HCT116 (cell line): Measurements from ENCODE around the gene NR5A2. TPM values are rescaled to one million over a fixed set of nuclear protein-coding genes. Genes with fewer than 3 reads are reported as not detected.

ENCODE experiments used
- ATAC-seq: fragments of 200-7000 bp; cut with Tn5 transposase; 2 replicates; pipeline ENCODE4 v1.9.1; 2020; ENCODE audit warnings: mild to moderate bottlenecking, moderate library complexity
- BruUV-seq: library from RNA; stranded (reverse); fragments of 400-500 nt; replicated peaks from 2 replicates; lab custom pipeline; 2021; lab: Mats Ljungman, UMichigan
- CTCF ChIA-PET: fragments of 300-600 bp; sonication (Branson Sonifier 250); formaldehyde crosslinking; loops from one replicate; lab custom pipeline; 2021; ENCODE audit warnings: antibody characterized with exemption; lab: Charles Lee
- POLR2A ChIA-PET: fragments of 300-600, 350-600 bp; sonication (Branson Sonifier 250); formaldehyde crosslinking; loops from one replicate; lab custom pipeline; 2021; ENCODE audit warnings: antibody characterized with exemption; lab: Charles Lee
- RAD21 ChIA-PET, 2 experiments: fragments of 300-600 bp; sonication (Branson Sonifier 250); formaldehyde crosslinking; loops; one replicate each; lab custom pipeline; 2023; ENCODE audit warnings: low total read pairs in 2 of 2; ENCODE audit not compliant: uncharacterized antibody in 2 of 2, unreplicated experiment in 2 of 2, low non-redundant PET in 1 of 2; lab: Charles Lee
- DNase-seq: peaks from one replicate; pipeline ENCODE4 v3.0.0-alpha.2; 2010; ENCODE audit warnings: low read depth, low spot score
- H2AFZ ChIP-seq: fragments of 200-600 bp; shearing (Covaris generic), sonication (generic); 2 replicates; pipeline ENCODE4 v1.6.1; 2017; ENCODE audit warnings: low read depth, mixed run types, mixed read lengths, antibody characterized with exemption, low read length; ENCODE audit not compliant: poor library complexity, severe bottlenecking
- H3K27ac ChIP-seq: 2 replicates; pipeline ENCODE4 v1.5.1; 2012; ENCODE audit warnings: low read depth, low read length
- H3K27me3 ChIP-seq: fragments of 200-600 bp; sonication (generic); 2 replicates; pipeline ENCODE4 v1.6.1; 2016; ENCODE audit warnings: mixed run types, low read length, mixed read lengths; ENCODE audit not compliant: insufficient read depth
- H3K36me3 ChIP-seq, 2 experiments: fragments of 200-500 bp in 1 of 2; fragments of 200-600 bp in 1 of 2; sonication (Bioruptor generic) in 1 of 2; sonication (generic) in 1 of 2; 2 replicates each; pipeline versions ENCODE4 v1.5.1 to v1.6.1; 2014 to 2016; ENCODE audit warnings: low read length in 2 of 2, inconsistent platforms in 1 of 2, mixed read lengths in 1 of 2, mixed run types in 1 of 2; ENCODE audit not compliant: insufficient read depth in 2 of 2, control insufficient read depth in 1 of 2
- H3K4me1 ChIP-seq, 2 experiments: fragments of 200-600 bp in 1 of 2; sonication (generic) in 1 of 2; 2 replicates each; pipeline versions ENCODE4 v1.5.1 to v1.6.1; 2012 to 2017; ENCODE audit warnings: low read length in 2 of 2, inconsistent platforms in 1 of 2, mild to moderate bottlenecking in 1 of 2, mixed read lengths in 1 of 2, mixed run types in 1 of 2, moderate library complexity in 1 of 2; ENCODE audit not compliant: insufficient read depth in 2 of 2, control insufficient read depth in 1 of 2
- H3K4me2 ChIP-seq: fragments of 200-600 bp; sonication (generic); 2 replicates; pipeline ENCODE4 v1.6.1; 2017; ENCODE audit warnings: mixed run types, low read length, mixed read lengths
- H3K4me3 ChIP-seq, 2 experiments: fragments of 200-600 bp in 1 of 2; sonication (generic) in 1 of 2; replicated peaks in 1 of 2; 2 replicates each; pipeline ENCODE4 v1.5.1; 2011 to 2016; ENCODE audit warnings: low read length in 2 of 2, control low read depth in 1 of 2, low read depth in 1 of 2, mild to moderate bottlenecking in 1 of 2, mixed read lengths in 1 of 2, mixed run types in 1 of 2
- H3K79me2 ChIP-seq: fragments of 200-600 bp; sonication (generic); 2 replicates; pipeline ENCODE4 v1.6.1; 2017; ENCODE audit warnings: mild to moderate bottlenecking, mixed run types, low read length, moderate library complexity, mixed read lengths; ENCODE audit not compliant: insufficient read depth
- H3K9ac ChIP-seq: fragments of 200-600 bp; sonication (generic); 2 replicates; pipeline ENCODE4 v1.6.1; 2016; ENCODE audit warnings: low read length, mixed read lengths
- H3K9me2 ChIP-seq: fragments of 200-600 bp; sonication (generic), shearing (Covaris generic); 2 replicates; pipeline ENCODE4 v1.6.1; 2017; ENCODE audit warnings: mixed run types, mild to moderate bottlenecking, moderate library complexity; ENCODE audit not compliant: insufficient read depth
- H3K9me3 ChIP-seq, 2 experiments: fragments of 200-500 bp in 1 of 2; fragments of 200-600 bp in 1 of 2; sonication (Bioruptor generic) in 1 of 2; sonication (generic) in 1 of 2; 2 replicates each; pipeline ENCODE4 v1.6.1; 2014 to 2017; ENCODE audit warnings: low read length in 2 of 2, mixed read lengths in 2 of 2, inconsistent platforms in 1 of 2, low read depth in 1 of 2, mild to moderate bottlenecking in 1 of 2, mixed run types in 1 of 2, moderate library complexity in 1 of 2; ENCODE audit not compliant: control insufficient read depth in 1 of 2, insufficient read depth in 1 of 2
- H4K20me1 ChIP-seq: fragments of 200-600 bp; sonication (generic), shearing (Covaris generic); 2 replicates; pipeline ENCODE4 v1.6.1; 2017; ENCODE audit warnings: mixed run types, mild to moderate bottlenecking, moderate library complexity; ENCODE audit not compliant: insufficient read depth
- ATF3 ChIP-seq: IDR thresholded peaks from 2 replicates; pipeline ENCODE4 v1.6.1; 2012
- CBX3 ChIP-seq: IDR thresholded peaks from 2 replicates; pipeline ENCODE4 v1.6.1; 2012; ENCODE audit warnings: low read depth
- CTCF ChIP-seq, 3 experiments: fragments of 200-600 bp in 1 of 3; sonication (generic) in 1 of 3; IDR thresholded peaks in 2 of 3; conservative IDR thresholded peaks in 1 of 3; 2 replicates each; pipeline ENCODE4 v1.5.1; 2012 to 2017; ENCODE audit warnings: low read depth in 2 of 3, low read length in 2 of 3, antibody characterized with exemption in 1 of 3, borderline replicate concordance in 1 of 3, control low read depth in 1 of 3, mild to moderate bottlenecking in 1 of 3, mixed read lengths in 1 of 3, mixed run types in 1 of 3, moderate library complexity in 1 of 3; ENCODE audit not compliant: insufficient read depth in 1 of 3
- EGR1 ChIP-seq: IDR thresholded peaks from 2 replicates; pipeline ENCODE4 v1.6.1; 2012; ENCODE audit warnings: low read depth
- ELF1 ChIP-seq: IDR thresholded peaks from 2 replicates; pipeline ENCODE4 v1.6.1; 2012; ENCODE audit warnings: low read depth, borderline replicate concordance
- EZH2 ChIP-seq: fragments of 200-600 bp; sonication (generic); IDR thresholded peaks from 2 replicates; pipeline ENCODE4 v1.6.1; 2017; ENCODE audit warnings: antibody characterized with exemption, mixed run types
- FOSL1 ChIP-seq: IDR thresholded peaks from 2 replicates; pipeline ENCODE4 v1.6.1; 2012; ENCODE audit warnings: low read depth
- MAX ChIP-seq: IDR thresholded peaks from 2 replicates; pipeline ENCODE4 v1.6.1; 2012
- POLR2AphosphoS5 ChIP-seq: IDR thresholded peaks from 2 replicates; pipeline ENCODE4 v1.6.1; 2011; ENCODE audit warnings: mild to moderate bottlenecking, low read depth, low read length, moderate library complexity
- RAD21 ChIP-seq: IDR thresholded peaks from 2 replicates; pipeline ENCODE4 v1.6.1; 2012; ENCODE audit warnings: low read depth, mild to moderate bottlenecking
- REST ChIP-seq: IDR thresholded peaks from 2 replicates; pipeline ENCODE4 v1.6.1; 2012; ENCODE audit warnings: low read depth
- SP1 ChIP-seq: IDR thresholded peaks from 2 replicates; pipeline ENCODE4 v1.6.1; 2012; ENCODE audit warnings: low read depth
- SRF ChIP-seq: IDR thresholded peaks from 2 replicates; pipeline ENCODE4 v1.6.1; 2012; ENCODE audit warnings: low read depth
- TCF7L2 ChIP-seq: IDR thresholded peaks from 2 replicates; pipeline ENCODE4 v1.7.0; 2011; ENCODE audit warnings: borderline replicate concordance, inconsistent platforms; ENCODE audit not compliant: insufficient read depth, insufficient read length; ENCODE audit errors: extremely low read depth
- YY1 ChIP-seq: IDR thresholded peaks from 2 replicates; pipeline ENCODE4 v1.6.1; 2011; ENCODE audit warnings: low read length, low read depth, moderate library complexity, mild to moderate bottlenecking; ENCODE audit not compliant: insufficient replicate concordance; ENCODE audit errors: extremely low read depth
- ZFX ChIP-seq: fragments of 450-650 bp; IDR thresholded peaks from 2 replicates; pipeline ENCODE4 v1.6.1; 2017
- intact Hi-C: fragments of 100-400 bp; cut with micrococcal nuclease; formaldehyde crosslinking; loops from 2 replicates; pipeline ENCODE4 v1.10.0; 2022
- total RNA-seq: library from RNA; stranded (reverse); gene quantifications from one replicate; pipeline ENCODE4 v1.2.1, GENCODE V29; 2021; ENCODE audit not compliant: unreplicated experiment

NR5A2 gene
- total RNA-seq, 1 experiment from 2014 or later: 0.91 TPM

GRCh38 chr1:200038981-200039848 lies 11.7 kb downstream of the NR5A2 start (continued):
- TF ChIP-seq REST: no peak

- Histone ChIP-seq H3K9me3 (no peaks in the 10 kb centered on the region), H3K4me1 (peaks cover 3 to 13% of the 10 kb centered on the region in 2 experiments; a peak in 3 of 4 replicates), H4K20me1 (no peaks in the 10 kb centered on the region), H3K9ac (peak overlapping the region; percentile 72), H3K4me3 (peak overlapping the region; percentile 66 to 86), H3K36me3 (no peaks in the 10 kb centered on the region), H3K79me2 (no peaks in the 10 kb centered on the region), H2AFZ (peak overlapping the region; percentile 99), H3K4me2 (peak overlapping the region; percentile 98), H3K9me2 (no peaks in the 10 kb centered on the region), H3K27ac (no peak overlapping the region; the same call in 1 of the 2 replicates), H3K27me3 (no peaks in the 10 kb centered on the region)
- ChIA-PET CTCF (no interaction called here), POLR2A (no interaction called here), RAD21 (no interaction called here)
- ATAC-seq: peak; percentile 8
- DNase-seq: no peak
- intact Hi-C loops: no loop called here
- BruUV-seq: no TSS peak
- TF ChIP-seq EZH2: no peak
- TF ChIP-seq EGR1: no peak
- no peak for TF ChIP-seq FOSL1
- TF ChIP-seq YY1: no peak
- no peak for TF ChIP-seq ATF3
- TF ChIP-seq TCF7L2: no peak
- no peak for TF ChIP-seq SRF
- TF ChIP-seq SP1: no peak
- no peak; the same call in 1 of the 2 replicates for TF ChIP-seq POLR2AphosphoS5
- TF ChIP-seq CTCF (IDR thresholded peaks at IDR 0.05 in 2 of 3, conservative IDR thresholded peaks at IDR 0.05 in 1 of 3; ENCODE audit: borderline replicate concordance in 1 of 3, insufficient read depth in 1 of 3, low read depth in 2 of 3, low read length in 2 of 3): no peak
- no peak for TF ChIP-seq ZFX
- no peak for TF ChIP-seq CBX3
- TF ChIP-seq ELF1: no peak
- no peak for TF ChIP-seq RAD21
- no peak for TF ChIP-seq MAX
Measured at GRCh38 chr1:200039849-200040474, 12.5 kb downstream of the NR5A2 start.
